Left lung (tissue), 10 donors: ENCODE data around the gene MLXIPL. TPM values are rescaled to one million over a fixed set of nuclear protein-coding genes. Genes with fewer than 3 reads are reported as not detected.
A peak's percentile ranks its signal among the peaks of the same experiment; 100 is the strongest.

Source experiments
- ATAC-seq: fragments of 200-7000 bp; cut with Tn5 transposase; one replicate; pipeline ENCODE4 v1.9.1; 2020; ENCODE audit warnings: moderate library complexity
- DNase-seq, 4 donors: peaks; one replicate each; pipeline ENCODE4 v3.0.0-alpha.2; 2013 to 2020
- H3K27ac ChIP-seq, 2 donors: fragments of 200-600 bp; sonication (generic) in 1 of 2; one replicate each; pipeline versions ENCODE4 v1.5.0 to v1.8.0; 2020 to 2021
- H3K27me3 ChIP-seq, 2 donors: fragments of 200-600 bp; sonication (generic) in 1 of 2; one replicate each; pipeline versions ENCODE4 v1.5.0 to v1.8.0; 2020 to 2021
- H3K36me3 ChIP-seq, 2 donors: fragments of 200-600 bp; sonication (generic) in 1 of 2; one replicate each; pipeline versions ENCODE4 v1.5.0 to v1.8.0; 2020 to 2021
- H3K4me1 ChIP-seq, 2 donors: fragments of 200-600 bp; one replicate each; pipeline ENCODE4 v1.8.0; 2021
- H3K4me3 ChIP-seq, 2 donors: fragments of 200-600 bp; sonication (generic) in 1 of 2; one replicate each; pipeline versions ENCODE4 v1.5.0 to v1.8.0; 2020 to 2021; ENCODE audit warnings: mild to moderate bottlenecking in 1 of 2
- H3K9me3 ChIP-seq, 2 donors: fragments of 200-600 bp; sonication (generic) in 1 of 2; one replicate each; pipeline versions ENCODE4 v1.5.0 to v1.8.0; 2020 to 2021
- intact Hi-C, 2 donors: fragments of 100-400 bp; cut with DNase I; formaldehyde crosslinking; loops; one replicate each; pipeline versions ENCODE4 v1.11.2 to v1.14.2; 2022
- polyA plus RNA-seq, 6 donors: library from polyadenylated mRNA; unstranded; fragments of 120-200 nt; gene quantifications; one replicate each; pipeline ENCODE4 v1.2.1, GENCODE V29; 2013; ENCODE audit not compliant: insufficient read length in 6 of 6
- total RNA-seq, 2 donors: library from RNA; stranded (reverse); fragmentation: NEBNext Ultra II Directional; extraction: Animal tissue kit (Norgen Biotek cat#: 25700); gene quantifications; one replicate each; pipeline ENCODE4 v1.2.1, GENCODE V29; 2021
- TF ChIP-seq, protein P1 (sequence below), 2 donors: fragments of 200-600 bp; sonication (generic) in 1 of 2; IDR thresholded peaks; one replicate each; pipeline versions ENCODE4 v1.5.0 to v1.8.0; 2021; ENCODE audit warnings: antibody characterized with exemption in 2 of 2
- donor health status: DM: no; HTN: yes; CAD: no.
- donor health status: DM: no; HTN: no; CAD: no.

MLXIPL gene
- total and polyA plus RNA-seq, 8 donors, result 0.67 to 6.2 (median 2.5) TPM

DNA sequence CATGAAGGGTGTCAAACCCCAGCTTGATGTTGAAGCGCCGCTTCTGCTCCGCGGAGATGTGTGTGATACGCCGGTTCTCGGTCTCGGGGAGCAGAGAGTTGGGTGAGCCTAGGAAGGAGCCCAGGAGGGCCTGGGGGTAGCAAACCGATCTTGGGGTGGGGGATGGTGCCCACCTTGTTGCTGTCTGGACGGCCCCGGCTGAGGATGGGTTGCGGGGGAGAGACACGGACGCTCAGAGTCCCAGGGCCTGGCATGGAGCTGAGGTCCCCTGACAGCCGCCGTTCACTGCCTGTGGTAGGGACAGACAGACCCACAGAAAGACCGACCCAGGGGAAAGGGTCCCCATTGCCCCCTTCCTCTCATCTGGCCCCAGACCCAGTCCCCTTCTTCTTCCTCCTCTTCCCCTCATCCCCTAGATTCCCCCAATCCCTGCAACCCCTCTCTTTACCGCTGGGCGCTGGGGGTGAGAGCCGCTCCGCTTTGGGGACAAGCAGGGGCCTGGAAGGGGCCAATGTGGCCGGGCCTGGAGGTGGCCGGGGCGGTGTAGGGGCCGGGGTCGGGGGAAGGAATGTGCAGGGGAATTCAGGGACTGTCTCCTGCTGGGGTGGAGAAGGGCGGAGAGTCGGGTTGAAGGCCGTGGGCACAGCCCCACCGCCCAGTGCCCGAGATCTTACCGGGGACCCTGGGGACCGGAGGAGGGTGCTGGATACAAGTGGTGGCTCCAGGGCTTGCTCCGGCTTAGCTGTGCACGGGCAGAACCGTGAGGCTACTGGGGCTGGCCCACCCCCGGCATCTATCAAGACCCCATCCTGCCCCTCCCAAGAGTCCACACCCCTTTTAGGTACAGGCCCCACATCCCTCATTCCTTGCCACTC is 27.9 kb downstream of the MLXIPL start:
- peaks cover 0 to 11% of the 10 kb centered on the region in 2 donors for H3K4me1 ChIP-seq
- peak in 1 of 4 donors; percentile 78 for DNase-seq
- no peak overlapping the region for H3K4me3 ChIP-seq
- intact Hi-C loops, result no loop called here
- H3K9me3 ChIP-seq, result no peaks in the 10 kb centered on the region
- H3K36me3 ChIP-seq, result no peaks in the 10 kb centered on the region
- H3K27me3 ChIP-seq, result peaks cover 0 to 40% of the 10 kb centered on the region in 2 donors
- TF ChIP-seq, protein P1, sequence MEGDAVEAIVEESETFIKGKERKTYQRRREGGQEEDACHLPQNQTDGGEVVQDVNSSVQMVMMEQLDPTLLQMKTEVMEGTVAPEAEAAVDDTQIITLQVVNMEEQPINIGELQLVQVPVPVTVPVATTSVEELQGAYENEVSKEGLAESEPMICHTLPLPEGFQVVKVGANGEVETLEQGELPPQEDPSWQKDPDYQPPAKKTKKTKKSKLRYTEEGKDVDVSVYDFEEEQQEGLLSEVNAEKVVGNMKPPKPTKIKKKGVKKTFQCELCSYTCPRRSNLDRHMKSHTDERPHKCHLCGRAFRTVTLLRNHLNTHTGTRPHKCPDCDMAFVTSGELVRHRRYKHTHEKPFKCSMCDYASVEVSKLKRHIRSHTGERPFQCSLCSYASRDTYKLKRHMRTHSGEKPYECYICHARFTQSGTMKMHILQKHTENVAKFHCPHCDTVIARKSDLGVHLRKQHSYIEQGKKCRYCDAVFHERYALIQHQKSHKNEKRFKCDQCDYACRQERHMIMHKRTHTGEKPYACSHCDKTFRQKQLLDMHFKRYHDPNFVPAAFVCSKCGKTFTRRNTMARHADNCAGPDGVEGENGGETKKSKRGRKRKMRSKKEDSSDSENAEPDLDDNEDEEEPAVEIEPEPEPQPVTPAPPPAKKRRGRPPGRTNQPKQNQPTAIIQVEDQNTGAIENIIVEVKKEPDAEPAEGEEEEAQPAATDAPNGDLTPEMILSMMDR (IDR thresholded peaks at IDR 0.05), result no peak
- no peak for ATAC-seq
- no peak overlapping the region for H3K27ac ChIP-seq

DNA sequence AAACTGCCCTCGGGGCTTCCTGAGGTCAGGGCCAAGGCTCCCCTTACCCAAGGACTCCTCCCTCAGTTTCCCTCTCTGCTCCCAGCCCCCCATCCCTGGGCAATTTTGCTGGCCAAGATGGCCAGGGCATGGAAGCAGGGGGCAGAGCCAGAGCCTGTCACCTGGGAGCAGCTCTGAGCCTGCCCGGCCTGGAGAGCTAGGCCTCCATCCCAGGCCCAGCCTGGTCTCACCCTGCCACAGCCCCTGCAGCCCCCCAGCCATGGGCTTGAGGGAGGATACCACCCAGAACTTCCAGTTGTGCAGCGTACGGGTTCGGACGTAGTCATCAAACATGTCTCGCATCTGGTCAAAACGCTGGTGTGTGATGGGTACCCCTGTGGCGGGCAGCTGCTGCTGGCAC is 29.0 kb downstream of the MLXIPL start:
- Histone ChIP-seq H3K27me3 (peaks cover 0 to 40% of the 10 kb centered on the region in 2 donors), H3K9me3 (no peaks in the 10 kb centered on the region), H3K4me3 (no peak overlapping the region), H3K27ac (no peak overlapping the region), H3K36me3 (no peaks in the 10 kb centered on the region), H3K4me1 (peaks cover 0 to 9% of the 10 kb centered on the region in 2 donors)
- TF ChIP-seq, protein P1 (IDR thresholded peaks at IDR 0.05), result no peak
- DNase-seq, result no peak
- intact Hi-C loops, result no loop called here
- ATAC-seq, result no peak

DNA sequence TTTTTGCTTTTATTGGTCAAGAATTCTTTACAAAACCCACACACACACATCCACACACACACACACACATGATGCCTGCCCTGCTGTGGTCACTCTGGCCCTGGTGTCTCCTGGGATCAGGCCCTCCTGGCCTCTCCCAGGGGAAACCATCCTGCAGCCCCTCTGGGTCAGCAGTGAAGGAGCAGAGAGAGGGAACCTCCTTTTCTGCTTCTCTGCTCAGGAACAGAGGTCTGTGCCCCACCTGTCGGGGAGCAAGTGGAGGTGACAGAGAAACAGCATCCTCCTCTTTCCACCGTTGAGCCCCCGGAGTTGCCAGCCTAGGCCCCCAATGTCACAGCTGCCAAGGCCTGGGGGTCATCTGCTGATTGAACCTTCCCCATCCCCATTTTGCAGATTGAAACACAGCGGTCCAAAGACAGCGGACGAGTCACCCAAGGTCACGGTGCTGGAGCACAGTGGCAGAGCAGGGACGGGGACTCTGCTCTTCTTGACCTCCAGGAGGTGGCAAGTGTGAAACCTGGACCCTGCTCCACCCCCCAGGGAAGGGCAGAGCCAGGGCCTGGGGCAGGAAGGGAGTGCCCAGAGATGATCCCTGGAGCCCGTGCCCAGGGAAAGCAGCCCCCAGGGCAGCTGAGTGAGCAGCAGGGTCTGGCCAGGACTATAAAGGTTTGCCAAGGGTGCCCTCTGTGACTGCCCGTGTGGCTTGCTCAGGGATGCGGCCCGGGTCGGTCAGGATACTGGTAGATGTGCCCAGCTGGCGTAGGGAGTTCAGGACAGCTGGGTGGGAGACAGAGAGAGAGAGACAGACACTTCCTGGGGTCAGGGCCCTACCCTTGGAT is 30.9 kb downstream of the MLXIPL start:
- no peak overlapping the region for H3K4me3 ChIP-seq
- ATAC-seq, result no peak
- TF ChIP-seq, protein P1 (IDR thresholded peaks at IDR 0.05), result no peak
- H3K4me1 ChIP-seq, result peaks cover 0 to 9% of the 10 kb centered on the region in 2 donors
- peaks cover 0 to 31% of the 10 kb centered on the region in 2 donors for H3K27me3 ChIP-seq
- H3K9me3 ChIP-seq, result no peaks in the 10 kb centered on the region
- intact Hi-C loops, result no loop called here
- peak in 1 of 4 donors; percentile 60 for DNase-seq
- no peak overlapping the region for H3K27ac ChIP-seq
- no peaks in the 10 kb centered on the region for H3K36me3 ChIP-seq

DNA sequence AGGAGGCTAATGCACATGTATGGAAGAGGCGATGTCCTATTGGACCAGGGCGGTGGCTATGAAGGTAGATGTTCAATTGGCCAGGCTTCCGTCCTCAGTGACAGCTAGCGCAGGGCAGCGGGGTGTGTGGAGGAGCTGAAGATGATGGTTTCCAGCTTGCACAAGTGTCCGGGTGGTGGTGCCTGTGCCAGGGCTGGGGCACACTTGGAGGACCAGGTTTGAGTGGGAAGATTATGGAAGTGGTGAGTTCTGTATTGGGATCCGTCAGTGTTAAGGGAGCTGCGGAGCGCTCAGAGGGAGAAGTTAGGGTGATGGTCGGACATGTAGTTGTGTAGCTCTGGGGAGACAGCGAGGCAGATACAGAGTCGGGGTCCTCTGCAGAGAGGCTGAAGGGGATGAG is 37.4 kb downstream of the MLXIPL start:
- H3K36me3 ChIP-seq, result no peaks in the 10 kb centered on the region
- intact Hi-C loops, result no loop called here
- peak overlapping the region in 1 of 2 donors; percentile 55 for H3K27ac ChIP-seq
- H3K4me1 ChIP-seq, result peaks cover 0 to 37% of the 10 kb centered on the region in 2 donors
- ATAC-seq, result no peak
- TF ChIP-seq, protein P1 (IDR thresholded peaks at IDR 0.05), result no peak
- no peak for DNase-seq
- no peaks in the 10 kb centered on the region for H3K27me3 ChIP-seq
- H3K9me3 ChIP-seq, result no peaks in the 10 kb centered on the region
- no peak overlapping the region for H3K4me3 ChIP-seq

DNA sequence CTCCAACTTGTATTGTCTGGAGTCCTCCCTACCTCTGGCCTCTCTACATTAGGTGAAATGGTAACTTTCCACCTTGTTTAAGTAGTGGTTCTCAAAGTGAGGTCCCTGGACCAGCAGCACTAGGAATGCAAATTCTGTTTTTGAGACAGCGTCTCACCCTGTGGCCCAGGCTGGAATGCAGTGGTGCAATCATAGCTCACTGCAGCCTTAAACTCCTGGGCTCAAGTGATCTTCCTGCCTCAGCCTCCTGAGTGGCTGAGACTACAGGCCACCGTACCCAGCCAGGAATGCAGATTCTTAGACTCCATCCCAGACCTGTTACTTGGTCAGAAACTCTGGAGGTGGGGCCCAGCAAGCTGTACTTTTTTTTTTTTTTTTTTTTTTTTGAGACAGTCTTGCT is 39.1 kb downstream of the MLXIPL start:
- H3K27ac ChIP-seq, result no peak overlapping the region
- intact Hi-C loops, result no loop called here
- H3K9me3 ChIP-seq, result no peaks in the 10 kb centered on the region
- DNase-seq (no peak), ATAC-seq (no peak)
- TF ChIP-seq, protein P1 (IDR thresholded peaks at IDR 0.05), result no peak
- peaks cover 0 to 51% of the 10 kb centered on the region in 2 donors for H3K4me1 ChIP-seq
- no peaks in the 10 kb centered on the region for H3K36me3 ChIP-seq
- H3K27me3 ChIP-seq, result no peaks in the 10 kb centered on the region
- no peak overlapping the region for H3K4me3 ChIP-seq
